GM20000 (cell line): ENCODE results near the gene TSPAN5.

Source experiments
- DNase-seq: peaks from one replicate; pipeline ENCODE4 v3.0.0; 2012; ENCODE audit warnings: low spot score
- TF ChIP-seq, protein P1 (sequence below): IDR thresholded peaks from 2 replicates; pipeline ENCODE4 v1.5.1; 2012; ENCODE audit warnings: mild to moderate bottlenecking, control low read depth; ENCODE audit errors: extremely low read depth, missing control alignments

TSPAN5 gene

DNA sequence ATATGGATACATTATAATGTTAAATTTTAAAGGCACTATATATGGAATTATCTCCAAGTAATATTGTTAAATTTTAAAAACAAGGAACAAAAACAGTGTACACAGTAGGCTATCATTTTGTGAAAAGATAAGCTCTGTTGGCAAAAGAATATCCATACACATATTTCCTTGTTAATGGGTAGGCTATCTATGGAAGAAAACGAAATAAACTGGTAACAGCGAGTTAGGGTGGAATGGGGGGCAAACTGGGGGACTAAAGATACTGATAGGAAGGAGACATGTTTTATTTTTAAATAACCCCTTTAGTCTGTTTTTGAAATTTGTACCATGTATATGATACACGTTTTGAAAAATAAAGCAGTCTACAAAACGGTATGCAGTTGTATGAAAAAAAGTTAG is 3.6 kb upstream of the TSPAN5 start:
- DNase-seq: no peak
- TF ChIP-seq, protein P1, sequence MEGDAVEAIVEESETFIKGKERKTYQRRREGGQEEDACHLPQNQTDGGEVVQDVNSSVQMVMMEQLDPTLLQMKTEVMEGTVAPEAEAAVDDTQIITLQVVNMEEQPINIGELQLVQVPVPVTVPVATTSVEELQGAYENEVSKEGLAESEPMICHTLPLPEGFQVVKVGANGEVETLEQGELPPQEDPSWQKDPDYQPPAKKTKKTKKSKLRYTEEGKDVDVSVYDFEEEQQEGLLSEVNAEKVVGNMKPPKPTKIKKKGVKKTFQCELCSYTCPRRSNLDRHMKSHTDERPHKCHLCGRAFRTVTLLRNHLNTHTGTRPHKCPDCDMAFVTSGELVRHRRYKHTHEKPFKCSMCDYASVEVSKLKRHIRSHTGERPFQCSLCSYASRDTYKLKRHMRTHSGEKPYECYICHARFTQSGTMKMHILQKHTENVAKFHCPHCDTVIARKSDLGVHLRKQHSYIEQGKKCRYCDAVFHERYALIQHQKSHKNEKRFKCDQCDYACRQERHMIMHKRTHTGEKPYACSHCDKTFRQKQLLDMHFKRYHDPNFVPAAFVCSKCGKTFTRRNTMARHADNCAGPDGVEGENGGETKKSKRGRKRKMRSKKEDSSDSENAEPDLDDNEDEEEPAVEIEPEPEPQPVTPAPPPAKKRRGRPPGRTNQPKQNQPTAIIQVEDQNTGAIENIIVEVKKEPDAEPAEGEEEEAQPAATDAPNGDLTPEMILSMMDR: no peak

DNA sequence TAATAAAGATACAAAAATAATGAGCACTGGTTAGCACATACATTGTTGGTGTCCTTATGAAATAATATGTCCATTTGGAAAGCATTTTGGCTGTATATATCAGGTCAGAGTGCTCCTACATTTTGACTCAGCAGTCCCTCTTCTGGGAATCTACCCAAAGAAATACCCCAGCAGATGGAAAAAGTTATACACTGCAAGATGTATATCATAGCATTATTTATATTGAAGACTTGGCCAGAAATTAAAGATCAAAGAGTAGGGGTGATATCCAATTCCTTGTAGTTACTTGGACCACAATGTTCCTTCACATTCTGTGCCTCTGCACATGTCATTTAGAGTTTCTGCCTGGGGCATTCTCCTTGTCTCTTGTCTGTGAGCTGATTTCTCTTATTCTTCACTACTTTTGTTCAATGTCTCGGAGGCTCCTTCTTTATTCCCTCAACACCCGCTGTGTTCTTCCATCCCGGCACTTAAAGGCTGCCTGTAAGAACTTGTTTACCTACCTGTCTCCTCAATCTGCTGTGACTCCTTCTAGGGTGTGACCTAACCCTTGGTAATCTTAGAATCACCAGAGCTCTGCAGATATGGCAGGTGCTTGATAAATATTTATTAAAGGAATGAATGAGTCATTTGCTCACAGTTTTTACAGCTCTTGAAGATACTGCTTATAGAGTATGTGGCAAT is 3.1 kb upstream of the TSPAN5 start:
- no peak for DNase-seq
- TF ChIP-seq, protein P1: no peak

GRCh38 chr4:98659741-98660462 is 1.5 kb upstream of the TSPAN5 start:
- TF ChIP-seq, protein P1: no peak
- DNase-seq: peak; percentile 10

DNA sequence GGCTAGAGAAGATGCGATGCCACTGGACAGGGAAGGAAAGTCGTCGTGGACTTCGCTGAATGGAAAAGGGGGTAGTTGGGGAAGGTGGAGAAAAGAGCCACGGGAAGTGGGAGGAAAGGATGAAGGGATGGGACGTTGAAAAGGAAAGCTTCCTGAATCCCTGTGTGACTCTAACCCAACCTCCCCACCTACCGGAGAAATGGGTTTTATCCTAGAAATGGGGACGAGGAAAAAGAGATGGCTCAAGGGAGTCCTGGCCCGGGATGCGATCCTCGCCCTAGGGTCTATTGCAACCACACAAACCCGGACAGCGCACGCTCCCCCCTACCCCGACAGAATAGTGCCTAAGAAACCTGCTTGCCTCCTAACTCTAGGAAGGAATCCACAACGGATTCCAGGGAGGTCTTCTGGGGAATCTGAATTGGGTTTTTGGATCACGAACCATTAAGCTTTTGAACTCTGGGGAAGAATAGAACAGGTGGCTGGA is 738 bp upstream of the TSPAN5 start:
- TF ChIP-seq, protein P1: no peak

DNA sequence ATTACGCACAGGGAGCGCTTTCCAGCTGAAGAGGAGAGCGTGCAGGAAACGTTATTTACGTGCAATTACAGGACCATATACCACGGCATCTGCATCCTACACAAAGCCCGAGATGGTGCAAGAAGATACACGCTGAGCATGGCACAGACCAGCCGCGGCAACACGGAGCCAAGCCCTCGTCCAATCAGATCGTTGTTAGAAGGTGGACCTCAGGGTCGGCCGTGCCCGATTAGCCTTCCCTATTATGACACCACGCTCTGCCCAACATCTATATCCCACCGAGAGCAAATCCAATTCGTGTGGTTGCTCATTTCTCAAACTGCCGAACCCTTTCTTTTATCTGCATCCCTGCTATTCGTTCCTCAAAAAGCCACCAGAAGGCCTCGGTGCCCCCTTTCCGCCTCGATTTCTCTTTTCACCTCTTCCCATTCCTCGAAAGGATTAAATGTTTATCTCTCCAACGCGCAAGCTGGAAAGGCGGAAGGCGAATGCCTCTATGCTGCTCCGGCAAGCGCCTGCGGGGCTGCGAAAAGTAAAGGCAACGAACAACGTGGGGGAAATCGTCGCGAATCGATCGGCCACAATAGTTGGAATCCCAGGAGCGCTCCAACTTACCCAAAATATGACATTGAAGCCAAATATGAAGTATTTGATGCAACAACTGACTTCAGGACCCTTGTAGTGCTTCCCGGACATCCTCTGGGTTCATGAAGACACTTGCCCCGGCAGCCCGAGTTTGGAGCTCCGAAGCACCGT is 702 bp downstream of the TSPAN5 start:
- TF ChIP-seq, protein P1: no peak
- peak; percentile 26 for DNase-seq

More for the DNA sequence above, 738 bp upstream of the TSPAN5 start:
- no peak for DNase-seq

- DNase-seq: no peak
- TF ChIP-seq, protein P1: no peak
Observed at GRCh38 chr4:98656886-98657285, 1.5 kb downstream of the TSPAN5 start.

- DNase-seq: no peak
- TF ChIP-seq, protein P1: no peak
Observed at GRCh38 chr4:98656443-98656842, 2.0 kb downstream of the TSPAN5 start.
